HCT116 (cell line): ENCODE measurements around the gene CD58. TPM values are rescaled to one million over a fixed set of nuclear protein-coding genes. Genes with fewer than 3 reads are reported as not detected.

ENCODE experiments used
- ATAC-seq: fragments of 200-7000 bp; cut with Tn5 transposase; 2 replicates; pipeline ENCODE4 v1.9.1; 2020; ENCODE audit warnings: mild to moderate bottlenecking, moderate library complexity
- BruUV-seq: library from RNA; stranded (reverse); fragments of 400-500 nt; replicated peaks from 2 replicates; lab custom pipeline; 2021; lab: Mats Ljungman, UMichigan
- CTCF ChIA-PET: fragments of 300-600 bp; sonication (Branson Sonifier 250); formaldehyde crosslinking; loops from one replicate; lab custom pipeline; 2021; ENCODE audit warnings: antibody characterized with exemption; lab: Charles Lee
- POLR2A ChIA-PET: fragments of 300-600, 350-600 bp; sonication (Branson Sonifier 250); formaldehyde crosslinking; loops from one replicate; lab custom pipeline; 2021; ENCODE audit warnings: antibody characterized with exemption; lab: Charles Lee
- RAD21 ChIA-PET, 2 experiments: fragments of 300-600 bp; sonication (Branson Sonifier 250); formaldehyde crosslinking; loops; one replicate each; lab custom pipeline; 2023; ENCODE audit warnings: low total read pairs in 2 of 2; ENCODE audit not compliant: uncharacterized antibody in 2 of 2, unreplicated experiment in 2 of 2, low non-redundant PET in 1 of 2; lab: Charles Lee
- DNase-seq: peaks from one replicate; pipeline ENCODE4 v3.0.0-alpha.2; 2010; ENCODE audit warnings: low read depth, low spot score
- H2AFZ ChIP-seq: fragments of 200-600 bp; shearing (Covaris generic), sonication (generic); 2 replicates; pipeline ENCODE4 v1.6.1; 2017; ENCODE audit warnings: low read depth, mixed run types, mixed read lengths, antibody characterized with exemption, low read length; ENCODE audit not compliant: poor library complexity, severe bottlenecking
- H3K27ac ChIP-seq: 2 replicates; pipeline ENCODE4 v1.5.1; 2012; ENCODE audit warnings: low read depth, low read length
- H3K27me3 ChIP-seq: fragments of 200-600 bp; sonication (generic); 2 replicates; pipeline ENCODE4 v1.6.1; 2016; ENCODE audit warnings: mixed run types, low read length, mixed read lengths; ENCODE audit not compliant: insufficient read depth
- H3K36me3 ChIP-seq, 2 experiments: fragments of 200-500 bp in 1 of 2; fragments of 200-600 bp in 1 of 2; sonication (Bioruptor generic) in 1 of 2; sonication (generic) in 1 of 2; 2 replicates each; pipeline versions ENCODE4 v1.5.1 to v1.6.1; 2014 to 2016; ENCODE audit warnings: low read length in 2 of 2, inconsistent platforms in 1 of 2, mixed read lengths in 1 of 2, mixed run types in 1 of 2; ENCODE audit not compliant: insufficient read depth in 2 of 2, control insufficient read depth in 1 of 2
- H3K4me1 ChIP-seq, 2 experiments: fragments of 200-600 bp in 1 of 2; sonication (generic) in 1 of 2; 2 replicates each; pipeline versions ENCODE4 v1.5.1 to v1.6.1; 2012 to 2017; ENCODE audit warnings: low read length in 2 of 2, inconsistent platforms in 1 of 2, mild to moderate bottlenecking in 1 of 2, mixed read lengths in 1 of 2, mixed run types in 1 of 2, moderate library complexity in 1 of 2; ENCODE audit not compliant: insufficient read depth in 2 of 2, control insufficient read depth in 1 of 2
- H3K4me2 ChIP-seq: fragments of 200-600 bp; sonication (generic); 2 replicates; pipeline ENCODE4 v1.6.1; 2017; ENCODE audit warnings: mixed run types, low read length, mixed read lengths
- H3K4me3 ChIP-seq, 2 experiments: fragments of 200-600 bp in 1 of 2; sonication (generic) in 1 of 2; replicated peaks in 1 of 2; 2 replicates each; pipeline ENCODE4 v1.5.1; 2011 to 2016; ENCODE audit warnings: low read length in 2 of 2, control low read depth in 1 of 2, low read depth in 1 of 2, mild to moderate bottlenecking in 1 of 2, mixed read lengths in 1 of 2, mixed run types in 1 of 2
- H3K79me2 ChIP-seq: fragments of 200-600 bp; sonication (generic); 2 replicates; pipeline ENCODE4 v1.6.1; 2017; ENCODE audit warnings: mild to moderate bottlenecking, mixed run types, low read length, moderate library complexity, mixed read lengths; ENCODE audit not compliant: insufficient read depth
- H3K9ac ChIP-seq: fragments of 200-600 bp; sonication (generic); 2 replicates; pipeline ENCODE4 v1.6.1; 2016; ENCODE audit warnings: low read length, mixed read lengths
- H3K9me2 ChIP-seq: fragments of 200-600 bp; sonication (generic), shearing (Covaris generic); 2 replicates; pipeline ENCODE4 v1.6.1; 2017; ENCODE audit warnings: mixed run types, mild to moderate bottlenecking, moderate library complexity; ENCODE audit not compliant: insufficient read depth
- H3K9me3 ChIP-seq, 2 experiments: fragments of 200-500 bp in 1 of 2; fragments of 200-600 bp in 1 of 2; sonication (Bioruptor generic) in 1 of 2; sonication (generic) in 1 of 2; 2 replicates each; pipeline ENCODE4 v1.6.1; 2014 to 2017; ENCODE audit warnings: low read length in 2 of 2, mixed read lengths in 2 of 2, inconsistent platforms in 1 of 2, low read depth in 1 of 2, mild to moderate bottlenecking in 1 of 2, mixed run types in 1 of 2, moderate library complexity in 1 of 2; ENCODE audit not compliant: control insufficient read depth in 1 of 2, insufficient read depth in 1 of 2
- H4K20me1 ChIP-seq: fragments of 200-600 bp; sonication (generic), shearing (Covaris generic); 2 replicates; pipeline ENCODE4 v1.6.1; 2017; ENCODE audit warnings: mixed run types, mild to moderate bottlenecking, moderate library complexity; ENCODE audit not compliant: insufficient read depth
- ATF3 ChIP-seq: IDR thresholded peaks from 2 replicates; pipeline ENCODE4 v1.6.1; 2012
- CEBPB ChIP-seq: IDR thresholded peaks from 2 replicates; pipeline ENCODE4 v1.6.1; 2012; ENCODE audit warnings: low read depth
- CTCF ChIP-seq, 3 experiments: fragments of 200-600 bp in 1 of 3; sonication (generic) in 1 of 3; IDR thresholded peaks in 2 of 3; conservative IDR thresholded peaks in 1 of 3; 2 replicates each; pipeline ENCODE4 v1.5.1; 2012 to 2017; ENCODE audit warnings: low read depth in 2 of 3, low read length in 2 of 3, antibody characterized with exemption in 1 of 3, borderline replicate concordance in 1 of 3, control low read depth in 1 of 3, mild to moderate bottlenecking in 1 of 3, mixed read lengths in 1 of 3, mixed run types in 1 of 3, moderate library complexity in 1 of 3; ENCODE audit not compliant: insufficient read depth in 1 of 3
- ELF1 ChIP-seq: IDR thresholded peaks from 2 replicates; pipeline ENCODE4 v1.6.1; 2012; ENCODE audit warnings: low read depth, borderline replicate concordance
- EZH2 ChIP-seq: fragments of 200-600 bp; sonication (generic); IDR thresholded peaks from 2 replicates; pipeline ENCODE4 v1.6.1; 2017; ENCODE audit warnings: antibody characterized with exemption, mixed run types
- FOSL1 ChIP-seq: IDR thresholded peaks from 2 replicates; pipeline ENCODE4 v1.6.1; 2012; ENCODE audit warnings: low read depth
- MAX ChIP-seq: IDR thresholded peaks from 2 replicates; pipeline ENCODE4 v1.6.1; 2012
- POLR2A ChIP-seq: IDR thresholded peaks from 2 replicates; pipeline ENCODE4 v1.7.0; 2011; ENCODE audit warnings: borderline replicate concordance; ENCODE audit not compliant: insufficient read depth, insufficient read length; ENCODE audit errors: extremely low read depth
- SIN3A ChIP-seq: IDR thresholded peaks from 2 replicates; pipeline ENCODE4 v1.6.1; 2012; ENCODE audit warnings: low read depth
- SP1 ChIP-seq: IDR thresholded peaks from 2 replicates; pipeline ENCODE4 v1.6.1; 2012; ENCODE audit warnings: low read depth
- YY1 ChIP-seq: IDR thresholded peaks from 2 replicates; pipeline ENCODE4 v1.6.1; 2011; ENCODE audit warnings: low read length, low read depth, moderate library complexity, mild to moderate bottlenecking; ENCODE audit not compliant: insufficient replicate concordance; ENCODE audit errors: extremely low read depth
- ZBTB33 ChIP-seq: IDR thresholded peaks from 2 replicates; pipeline ENCODE4 v1.6.1; 2011; ENCODE audit warnings: mild to moderate bottlenecking, low read length, moderate library complexity; ENCODE audit not compliant: insufficient replicate concordance; ENCODE audit errors: extremely low read depth
- ZFX ChIP-seq: fragments of 450-650 bp; IDR thresholded peaks from 2 replicates; pipeline ENCODE4 v1.6.1; 2017
- ZNF274 ChIP-seq: fragments of 200-500 bp; sonication (Bioruptor generic); IDR thresholded peaks from 2 replicates; pipeline ENCODE4 v1.6.1; 2014; ENCODE audit warnings: mild to moderate bottlenecking, low read depth, low read length, inconsistent platforms
- intact Hi-C: fragments of 100-400 bp; cut with micrococcal nuclease; formaldehyde crosslinking; loops from 2 replicates; pipeline ENCODE4 v1.10.0; 2022
- total RNA-seq: library from RNA; stranded (reverse); gene quantifications from one replicate; pipeline ENCODE4 v1.2.1, GENCODE V29; 2021; ENCODE audit not compliant: unreplicated experiment

Gene CD58
- total RNA-seq, 1 experiment from 2014 or later: 18.0 TPM

GRCh38 chr1:116497656-116498055, 73.2 kb downstream of the CD58 start:
- no peaks in the 10 kb centered on the region for H3K79me2 ChIP-seq
- ChIA-PET CTCF (interaction anchor here (7.0 to 10.7 kb wide), 2 partner anchors 12 to 358 kb away, joined by 84 to 251 read pairs; no protein-coding TSS in a partner anchor), RAD21 (interaction anchor here (0.9 to 4.3 kb wide), 3 partner anchors 12 to 358 kb away, joined by 3 to 53 read pairs (median 5); no protein-coding TSS in a partner anchor), POLR2A (interaction anchor here (3.6 kb wide), 1 partner anchor 358 kb away, joined by 25 read pairs; no protein-coding TSS in a partner anchor)
- no peaks in the 10 kb centered on the region for H4K20me1 ChIP-seq
- no peaks in the 10 kb centered on the region for H3K27me3 ChIP-seq
- no peak overlapping the region for H2AFZ ChIP-seq
- H3K4me2 ChIP-seq: no peak overlapping the region
- H3K9me2 ChIP-seq: no peaks in the 10 kb centered on the region
- TF ChIP-seq POLR2A (no peak), SIN3A (no peak), CTCF (IDR thresholded peaks at IDR 0.05 in 2 of 3, conservative IDR thresholded peaks at IDR 0.05 in 1 of 3; ENCODE audit: borderline replicate concordance in 1 of 3, insufficient read depth in 1 of 3, low read depth in 2 of 3, low read length in 2 of 3) (no peak), ZFX (no peak), ZBTB33 (no peak), CEBPB (no peak), SP1 (no peak), EZH2 (no peak), YY1 (no peak), MAX (no peak), ATF3 (no peak), FOSL1 (no peak), ELF1 (no peak), ZNF274 (no peak)
- H3K9me3 ChIP-seq: no peaks in the 10 kb centered on the region
- BruUV-seq: no TSS peak
- peaks cover 3 to 9% of the 10 kb centered on the region in 2 experiments; a peak in 2 of 4 replicates for H3K4me1 ChIP-seq
- intact Hi-C loops: no loop called here
- ATAC-seq (no peak), DNase-seq (no peak)
- no peak overlapping the region for H3K9ac ChIP-seq
- H3K4me3 ChIP-seq: no peak overlapping the region
- H3K36me3 ChIP-seq: no peaks in the 10 kb centered on the region
- no peak overlapping the region for H3K27ac ChIP-seq
